GM12878 (cell line): Measurements from ENCODE around the gene ZBTB5. TPM values are rescaled to one million over a fixed set of nuclear protein-coding genes. Genes with fewer than 3 reads are reported as not detected.

Experiments
- ATAC-seq: fragments of 200-7000 bp; cut with Tn5 transposase; 3 replicates; pipeline ENCODE4 v1.9.1; 2020; ENCODE audit warnings: mild to moderate bottlenecking, moderate library complexity
- BruUV-seq: library from RNA; stranded (reverse); fragments of 400-500 nt; replicated peaks from 2 replicates; lab custom pipeline; 2021; lab: Mats Ljungman, UMichigan
- CTCF ChIA-PET: fragments of 300-600 bp; sonication (Branson Sonifier 250); formaldehyde crosslinking; extraction: SDS; loops from one replicate; lab custom pipeline; 2021; ENCODE audit warnings: inconsistent platforms; lab: Yijun Ruan, JAX
- POLR2A ChIA-PET: fragments of 350-600 bp; formaldehyde crosslinking; extraction: SDS; loops from one replicate; lab custom pipeline; 2021; ENCODE audit warnings: inconsistent platforms; lab: Charles Lee
- RAD21 ChIA-PET: fragments of 300-600 bp; sonication (Branson Sonifier 250); formaldehyde crosslinking; loops from one replicate; lab custom pipeline; 2023; ENCODE audit warnings: antibody characterized with exemption; ENCODE audit not compliant: unreplicated experiment; lab: Charles Lee
- SMC1A ChIA-PET: fragments of 300-600 bp; sonication (Branson Sonifier 250); formaldehyde crosslinking; loops from one replicate; lab custom pipeline; 2023; ENCODE audit not compliant: unreplicated experiment, uncharacterized antibody; lab: Charles Lee
- DNase-seq: peaks from one replicate; pipeline ENCODE4 v3.0.0-alpha.2; 2011; ENCODE audit warnings: low read depth, low spot score
- FAIRE-seq: peaks from 3 replicates; lab custom pipeline; 2011; peaks lifted over from hg19 to GRCh38; lab: Jason Lieb, UNC
- H2AFZ ChIP-seq: 2 replicates; pipeline ENCODE4 v1.6.0; 2011; ENCODE audit warnings: low read depth, low read length, control low read depth; ENCODE audit not compliant: control insufficient read depth
- H3K27ac ChIP-seq: 2 replicates; pipeline ENCODE4 v1.5.1; 2011; ENCODE audit warnings: control low read depth; ENCODE audit not compliant: control insufficient read depth, insufficient read depth
- H3K27me3 ChIP-seq, 2 experiments: replicated peaks in 1 of 2; 2 replicates each; pipeline versions ENCODE4 v1.6.0 to v1.6.1; 2011; ENCODE audit warnings: low read length in 1 of 2; ENCODE audit not compliant: control insufficient read depth in 2 of 2, insufficient read depth in 2 of 2
- H3K36me3 ChIP-seq, 2 experiments: 2 replicates each; pipeline ENCODE4 v1.5.1; 2011; ENCODE audit warnings: low read length in 1 of 2; ENCODE audit not compliant: control insufficient read depth in 2 of 2, insufficient read depth in 2 of 2
- H3K4me1 ChIP-seq: 2 replicates; pipeline ENCODE4 v1.6.1; 2011; ENCODE audit warnings: mild to moderate bottlenecking, low read length, moderate library complexity, mixed read lengths; ENCODE audit not compliant: control insufficient read depth, insufficient read depth
- H3K4me2 ChIP-seq: 2 replicates; pipeline ENCODE4 v1.6.0; 2011; ENCODE audit warnings: control low read depth; ENCODE audit not compliant: control insufficient read depth, insufficient read depth
- H3K4me3 ChIP-seq: fragments of 200-600 bp; sonication (generic); 2 replicates; pipeline ENCODE4 v1.5.1; 2016
- H3K79me2 ChIP-seq: 2 replicates; pipeline ENCODE4 v1.6.0; 2011; ENCODE audit warnings: low read length; ENCODE audit not compliant: control insufficient read depth, insufficient read depth
- H3K9ac ChIP-seq: 2 replicates; pipeline ENCODE4 v1.8.0; 2011; ENCODE audit warnings: low read length, control low read depth, mixed read lengths; ENCODE audit not compliant: control insufficient read depth, insufficient read depth
- H3K9me3 ChIP-seq: replicated peaks from 3 replicates; pipeline ENCODE4 v1.5.1; 2011; ENCODE audit warnings: mild to moderate bottlenecking, low read length; ENCODE audit not compliant: control insufficient read depth, insufficient read depth
- H4K20me1 ChIP-seq: 2 replicates; pipeline ENCODE4 v1.6.0; 2011; ENCODE audit not compliant: control insufficient read depth, insufficient read depth
- BHLHE40 ChIP-seq, 2 experiments: fragments of 450-650 bp in 1 of 2; IDR thresholded peaks; 2 replicates each; pipeline ENCODE4 v1.6.1; 2011 to 2017; ENCODE audit warnings: low read depth in 2 of 2, borderline replicate concordance in 1 of 2, improper control_type of control experiment in 1 of 2, low read length in 1 of 2, mild to moderate bottlenecking in 1 of 2
- CHD2 ChIP-seq: IDR thresholded peaks from 2 replicates; pipeline ENCODE4 v1.6.1; 2011; ENCODE audit warnings: low read depth, low read length, improper control_type of control experiment, borderline replicate concordance
- HSF1 ChIP-seq: fragments of 150-350 bp; IDR thresholded peaks from 2 replicates; pipeline ENCODE4 v1.6.1; 2014; ENCODE audit warnings: mild to moderate bottlenecking, low read depth, low read length
- LARP7 ChIP-seq: fragments of 450-650 bp; IDR thresholded peaks from 2 replicates; pipeline ENCODE4 v1.6.1; 2017; ENCODE audit warnings: mild to moderate bottlenecking
- NBN ChIP-seq: fragments of 450-650 bp; IDR thresholded peaks from 2 replicates; pipeline ENCODE4 v1.6.1; 2016
- NFYB ChIP-seq: IDR thresholded peaks from 2 replicates; pipeline ENCODE4 v1.6.1; 2011; ENCODE audit warnings: low read depth, mild to moderate bottlenecking, low read length, improper control_type of control experiment, moderate library complexity; ENCODE audit not compliant: insufficient read depth
- POLR2A ChIP-seq: IDR thresholded peaks from 2 replicates; pipeline ENCODE4 v1.6.1; 2011; ENCODE audit warnings: low read depth, mild to moderate bottlenecking, low read length
- POLR2AphosphoS5 ChIP-seq: IDR thresholded peaks from 2 replicates; pipeline ENCODE4 v1.6.1; 2011; ENCODE audit warnings: mild to moderate bottlenecking, low read length, inconsistent platforms
- SMC3 ChIP-seq: IDR thresholded peaks from 2 replicates; pipeline ENCODE4 v1.6.1; 2011; ENCODE audit warnings: low read length, improper control_type of control experiment, borderline replicate concordance
- SUZ12 ChIP-seq: fragments of 200-600 bp; sonication (generic); IDR thresholded peaks from one replicate; pipeline ENCODE4 v1.6.1; 2018; ENCODE audit warnings: antibody characterized with exemption, mild to moderate bottlenecking; ENCODE audit not compliant: unreplicated experiment
- WGBS: methylation state at CpG from one replicate; pipeline ENCODE4 v1.1.6; 2016; ENCODE audit warnings: low lambda C conversion rate; ENCODE audit not compliant: insufficient replicate concordance, insufficient coverage; ENCODE audit errors: missing lambda C conversion rate; 5-methylcytosine and 5-hydroxymethylcytosine counted together
- in situ Hi-C: fragments of 300-500 bp; cut with MboI; formaldehyde crosslinking; loops from 9 replicates; pipeline ENCODE4 v1.14.3; 2018; ENCODE audit warnings: mixed read lengths
- intact Hi-C: fragments of 100-400 bp; cut with micrococcal nuclease; formaldehyde crosslinking; loops from one replicate; pipeline ENCODE4 v1.14.2; 2022; ENCODE audit not compliant: unreplicated experiment
- polyA plus RNA-seq, 11 experiments: library from polyadenylated mRNA; depleted of rRNA in 4 of 11; unstranded in 6 of 11; stranded (reverse) in 5 of 11; fragments of >200 nt; fragmentation: Nextera tagmentation in 4 of 11; fragmentation: Illumina TruSeq in 1 of 11; extraction: Ambion mirVana in 4 of 11; extraction: Trizol in 1 of 11; gene quantifications; 1 replicate in 1 of 11; 2 replicates in 10 of 11; pipeline versions ENCODE4 v1.2.1 to v1.2.3, GENCODE V29; 2011 to 2016; ENCODE audit warnings: inconsistent platforms in 2 of 11, missing spikeins in 2 of 11, low read depth in 1 of 11
- total RNA-seq, 4 experiments: library from RNA; depleted of rRNA in 3 of 4; stranded (reverse); fragments of >200 nt in 3 of 4; fragmentation: Illumina TruSeq in 1 of 4; extraction: Trizol in 1 of 4; gene quantifications; 2 replicates each; pipeline versions ENCODE4 v1.2.1 to v1.2.3, GENCODE V29; 2013 to 2021
- TF ChIP-seq, protein P1 (sequence below): fragments of 450-650 bp; IDR thresholded peaks from 2 replicates; pipeline ENCODE4 v1.6.1; 2017; ENCODE audit warnings: mild to moderate bottlenecking, moderate library complexity

Gene ZBTB5
- total and polyA plus RNA-seq, 10 of the 15 experiments (the other 5 are each of a cell fraction or from before 2014, with no cell fraction given), result 1.4 to 32.5 (median 12.1) TPM

GRCh38 chr9:37451628-37452027, 13.6 kb downstream of the ZBTB5 start (continued):
- TF ChIP-seq SMC3, result no peak
- no peak for TF ChIP-seq NBN

GRCh38 chr9:37449862-37450632, 15.2 kb downstream of the ZBTB5 start:
- H3K79me2 ChIP-seq, result peaks cover 37% of the 10 kb centered on the region
- CTCF ChIA-PET, result interaction anchor here (1.5 kb wide), 1 partner anchor 35 kb away, joined by 4 read pairs; no protein-coding TSS in a partner anchor
- no peak for TF ChIP-seq NFYB
- TF ChIP-seq, protein P1, sequence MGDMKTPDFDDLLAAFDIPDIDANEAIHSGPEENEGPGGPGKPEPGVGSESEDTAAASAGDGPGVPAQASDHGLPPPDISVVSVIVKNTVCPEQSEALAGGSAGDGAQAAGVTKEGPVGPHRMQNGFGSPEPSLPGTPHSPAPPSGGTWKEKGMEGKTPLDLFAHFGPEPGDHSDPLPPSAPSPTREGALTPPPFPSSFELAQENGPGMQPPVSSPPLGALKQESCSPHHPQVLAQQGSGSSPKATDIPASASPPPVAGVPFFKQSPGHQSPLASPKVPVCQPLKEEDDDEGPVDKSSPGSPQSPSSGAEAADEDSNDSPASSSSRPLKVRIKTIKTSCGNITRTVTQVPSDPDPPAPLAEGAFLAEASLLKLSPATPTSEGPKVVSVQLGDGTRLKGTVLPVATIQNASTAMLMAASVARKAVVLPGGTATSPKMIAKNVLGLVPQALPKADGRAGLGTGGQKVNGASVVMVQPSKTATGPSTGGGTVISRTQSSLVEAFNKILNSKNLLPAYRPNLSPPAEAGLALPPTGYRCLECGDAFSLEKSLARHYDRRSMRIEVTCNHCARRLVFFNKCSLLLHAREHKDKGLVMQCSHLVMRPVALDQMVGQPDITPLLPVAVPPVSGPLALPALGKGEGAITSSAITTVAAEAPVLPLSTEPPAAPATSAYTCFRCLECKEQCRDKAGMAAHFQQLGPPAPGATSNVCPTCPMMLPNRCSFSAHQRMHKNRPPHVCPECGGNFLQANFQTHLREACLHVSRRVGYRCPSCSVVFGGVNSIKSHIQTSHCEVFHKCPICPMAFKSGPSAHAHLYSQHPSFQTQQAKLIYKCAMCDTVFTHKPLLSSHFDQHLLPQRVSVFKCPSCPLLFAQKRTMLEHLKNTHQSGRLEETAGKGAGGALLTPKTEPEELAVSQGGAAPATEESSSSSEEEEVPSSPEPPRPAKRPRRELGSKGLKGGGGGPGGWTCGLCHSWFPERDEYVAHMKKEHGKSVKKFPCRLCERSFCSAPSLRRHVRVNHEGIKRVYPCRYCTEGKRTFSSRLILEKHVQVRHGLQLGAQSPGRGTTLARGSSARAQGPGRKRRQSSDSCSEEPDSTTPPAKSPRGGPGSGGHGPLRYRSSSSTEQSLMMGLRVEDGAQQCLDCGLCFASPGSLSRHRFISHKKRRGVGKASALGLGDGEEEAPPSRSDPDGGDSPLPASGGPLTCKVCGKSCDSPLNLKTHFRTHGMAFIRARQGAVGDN, result no peak
- TF ChIP-seq CHD2, result no peak
- no peak for TF ChIP-seq BHLHE40 (IDR thresholded peaks at IDR 0.05; ENCODE audit: borderline replicate concordance in 1 of 2, low read depth in 2 of 2, low read length in 1 of 2)
- TF ChIP-seq HSF1, result no peak
- TF ChIP-seq POLR2AphosphoS5, result no peak
- TF ChIP-seq SUZ12, result no peak
- no peak for TF ChIP-seq LARP7
- TF ChIP-seq POLR2A, result no peak

More at GRCh38 chr9:37449862-37450632, 15.2 kb downstream of the ZBTB5 start:
- Histone ChIP-seq H3K27ac (no peak overlapping the region), H3K27me3 (no peaks in the 10 kb centered on the region), H3K9me3 (no peaks in the 10 kb centered on the region), H3K9ac (no peak overlapping the region), H4K20me1 (no peaks in the 10 kb centered on the region), H3K4me1 (no peaks in the 10 kb centered on the region; the same call in 1 of the 2 replicates), H3K36me3 (peaks cover 0 to 11% of the 10 kb centered on the region in 2 experiments; a peak in 1 of 4 replicates), H3K4me2 (no peak overlapping the region), H3K4me3 (no peak overlapping the region), H2AFZ (no peak overlapping the region)
- ChIA-PET SMC1A (interaction anchor here (0.8 to 6.5 kb wide), 4 partner anchors 13 to 201 kb away, joined by 3 to 33 read pairs (median 4); partner anchors contain the start of genes FRMPD1 and ZBTB5), RAD21 (interaction anchor here (0.7 kb wide), 1 partner anchor 719 kb away, joined by 3 read pairs; no protein-coding TSS in a partner anchor), POLR2A (interaction anchor here (0.5 to 1.3 kb wide), 4 partner anchors 11 to 325 kb away, joined by 3 to 8 read pairs (median 4); no protein-coding TSS in a partner anchor)
- FAIRE-seq (no peak), ATAC-seq (no peak), DNase-seq (no peak)
- in situ Hi-C loops (no loop called here), intact Hi-C loops (no loop called here)
- 85% methylated on average over 12 of the region's 12 CpGs for WGBS
- BruUV-seq, result no TSS peak
